Activated naive CD8-positive, alpha-beta T cell (primary cell): ENCODE results near the gene KCNQ1.
A peak's percentile ranks its signal among the peaks of the same experiment; 100 is the strongest.

Source experiments
- H3K27ac Mint-ChIP-seq: one replicate; pipeline ENCODE4 v1.8.0; 2021; ENCODE audit warnings: mixed read lengths
- H3K27me3 Mint-ChIP-seq: one replicate; pipeline ENCODE4 v1.8.0; 2021; ENCODE audit warnings: mixed read lengths
- H3K36me3 Mint-ChIP-seq: one replicate; pipeline ENCODE4 v1.8.0; 2021; ENCODE audit warnings: mixed read lengths
- H3K4me1 Mint-ChIP-seq: one replicate; pipeline ENCODE4 v1.8.0; 2021; ENCODE audit warnings: low read depth, mixed read lengths
- H3K4me3 Mint-ChIP-seq: one replicate; pipeline ENCODE4 v1.8.0; 2021; ENCODE audit warnings: mild to moderate bottlenecking, mixed read lengths
- H3K9me3 Mint-ChIP-seq: one replicate; pipeline ENCODE4 v1.8.0; 2021; ENCODE audit warnings: low read depth, mixed read lengths

Gene KCNQ1

GRCh38 chr11:2780850-2781407 lies 336.1 kb downstream of the KCNQ1 start:
- Mint-ChIP-seq H3K4me1 (no peaks in the 10 kb centered on the region), H3K27me3 (no peaks in the 10 kb centered on the region), H3K27ac (no peak overlapping the region), H3K4me3 (no peak overlapping the region), H3K36me3 (no peaks in the 10 kb centered on the region), H3K9me3 (no peaks in the 10 kb centered on the region)

GRCh38 chr11:2781408-2782274 lies 336.8 kb downstream of the KCNQ1 start:
- Mint-ChIP-seq H3K27me3 (no peaks in the 10 kb centered on the region), H3K4me3 (no peak overlapping the region), H3K27ac (no peak overlapping the region), H3K4me1 (no peaks in the 10 kb centered on the region), H3K36me3 (no peaks in the 10 kb centered on the region), H3K9me3 (peaks cover 4% of the 10 kb centered on the region)

GRCh38 chr11:2782769-2783168 lies 338.0 kb downstream of the KCNQ1 start:
- no peak overlapping the region for H3K27ac Mint-ChIP-seq
- H3K9me3 Mint-ChIP-seq: peaks cover 4% of the 10 kb centered on the region
- H3K27me3 Mint-ChIP-seq: no peaks in the 10 kb centered on the region
- no peak overlapping the region for H3K4me3 Mint-ChIP-seq
- no peaks in the 10 kb centered on the region for H3K4me1 Mint-ChIP-seq
- H3K36me3 Mint-ChIP-seq: no peaks in the 10 kb centered on the region

GRCh38 chr11:2783536-2784082 lies 338.8 kb downstream of the KCNQ1 start:
- H3K9me3 Mint-ChIP-seq: peaks cover 4% of the 10 kb centered on the region
- H3K4me3 Mint-ChIP-seq: no peak overlapping the region
- no peaks in the 10 kb centered on the region for H3K36me3 Mint-ChIP-seq
- no peaks in the 10 kb centered on the region for H3K4me1 Mint-ChIP-seq
- H3K27me3 Mint-ChIP-seq: no peaks in the 10 kb centered on the region
- no peak overlapping the region for H3K27ac Mint-ChIP-seq

GRCh38 chr11:2787816-2788167 lies 343.0 kb downstream of the KCNQ1 start:
- Mint-ChIP-seq H3K27ac (no peak overlapping the region), H3K4me3 (no peak overlapping the region), H3K4me1 (no peaks in the 10 kb centered on the region), H3K27me3 (no peaks in the 10 kb centered on the region), H3K9me3 (peaks cover 4% of the 10 kb centered on the region), H3K36me3 (no peaks in the 10 kb centered on the region)

GRCh38 chr11:2788168-2789071 lies 343.6 kb downstream of the KCNQ1 start:
- Mint-ChIP-seq H3K4me1 (no peaks in the 10 kb centered on the region), H3K4me3 (no peak overlapping the region), H3K36me3 (no peaks in the 10 kb centered on the region), H3K27ac (no peak overlapping the region), H3K27me3 (no peaks in the 10 kb centered on the region), H3K9me3 (peaks cover 4% of the 10 kb centered on the region)

GRCh38 chr11:2789331-2789730 lies 344.5 kb downstream of the KCNQ1 start:
- H3K36me3 Mint-ChIP-seq: peaks cover 2% of the 10 kb centered on the region
- H3K27ac Mint-ChIP-seq: no peak overlapping the region
- no peaks in the 10 kb centered on the region for H3K4me1 Mint-ChIP-seq
- no peak overlapping the region for H3K4me3 Mint-ChIP-seq
- H3K27me3 Mint-ChIP-seq: no peaks in the 10 kb centered on the region
- H3K9me3 Mint-ChIP-seq: peaks cover 4% of the 10 kb centered on the region

GRCh38 chr11:2789791-2790567 lies 345.2 kb downstream of the KCNQ1 start:
- no peaks in the 10 kb centered on the region for H3K4me1 Mint-ChIP-seq
- no peak overlapping the region for H3K4me3 Mint-ChIP-seq
- H3K36me3 Mint-ChIP-seq: peaks cover 2% of the 10 kb centered on the region
- H3K27me3 Mint-ChIP-seq: no peaks in the 10 kb centered on the region
- H3K9me3 Mint-ChIP-seq: peaks cover 4% of the 10 kb centered on the region
- no peak overlapping the region for H3K27ac Mint-ChIP-seq

GRCh38 chr11:2790568-2790921 lies 345.7 kb downstream of the KCNQ1 start:
- H3K27me3 Mint-ChIP-seq: no peaks in the 10 kb centered on the region
- no peak overlapping the region for H3K4me3 Mint-ChIP-seq
- peak overlapping the region; percentile 2 for H3K27ac Mint-ChIP-seq
- H3K9me3 Mint-ChIP-seq: peaks cover 4% of the 10 kb centered on the region
- H3K4me1 Mint-ChIP-seq: no peaks in the 10 kb centered on the region
- peaks cover 2% of the 10 kb centered on the region for H3K36me3 Mint-ChIP-seq

GRCh38 chr11:2791139-2791520 lies 346.3 kb downstream of the KCNQ1 start:
- Mint-ChIP-seq H3K9me3 (peaks cover 3% of the 10 kb centered on the region), H3K4me3 (no peak overlapping the region), H3K27ac (peak overlapping the region; percentile 2), H3K36me3 (peaks cover 2% of the 10 kb centered on the region), H3K4me1 (no peaks in the 10 kb centered on the region), H3K27me3 (no peaks in the 10 kb centered on the region)

GRCh38 chr11:2791521-2792380 lies 346.9 kb downstream of the KCNQ1 start:
- Mint-ChIP-seq H3K27ac (peak overlapping the region; percentile 73), H3K9me3 (no peaks in the 10 kb centered on the region), H3K27me3 (no peaks in the 10 kb centered on the region), H3K36me3 (peaks cover 2% of the 10 kb centered on the region), H3K4me3 (peak overlapping the region; percentile 67), H3K4me1 (no peaks in the 10 kb centered on the region)

GRCh38 chr11:2792381-2793250 lies 347.8 kb downstream of the KCNQ1 start:
- Mint-ChIP-seq H3K4me1 (no peaks in the 10 kb centered on the region), H3K9me3 (no peaks in the 10 kb centered on the region), H3K27ac (no peak overlapping the region), H3K27me3 (no peaks in the 10 kb centered on the region), H3K4me3 (peak overlapping the region; percentile 67), H3K36me3 (peaks cover 2% of the 10 kb centered on the region)

GRCh38 chr11:2793701-2794045 lies 348.9 kb downstream of the KCNQ1 start:
- Mint-ChIP-seq H3K27ac (no peak overlapping the region), H3K27me3 (no peaks in the 10 kb centered on the region), H3K4me1 (no peaks in the 10 kb centered on the region), H3K9me3 (no peaks in the 10 kb centered on the region), H3K36me3 (peaks cover 4% of the 10 kb centered on the region), H3K4me3 (no peak overlapping the region)
